GM21447 (cell line): ENCODE measurements around the gene FOXI1.

Experiments used
- ATAC-seq: cut with Tn5 transposase; IDR thresholded peaks from one replicate; pipeline ENCODE4 v1.9.1; 2021; ENCODE audit not compliant: unreplicated experiment

The FOXI1 gene

DNA sequence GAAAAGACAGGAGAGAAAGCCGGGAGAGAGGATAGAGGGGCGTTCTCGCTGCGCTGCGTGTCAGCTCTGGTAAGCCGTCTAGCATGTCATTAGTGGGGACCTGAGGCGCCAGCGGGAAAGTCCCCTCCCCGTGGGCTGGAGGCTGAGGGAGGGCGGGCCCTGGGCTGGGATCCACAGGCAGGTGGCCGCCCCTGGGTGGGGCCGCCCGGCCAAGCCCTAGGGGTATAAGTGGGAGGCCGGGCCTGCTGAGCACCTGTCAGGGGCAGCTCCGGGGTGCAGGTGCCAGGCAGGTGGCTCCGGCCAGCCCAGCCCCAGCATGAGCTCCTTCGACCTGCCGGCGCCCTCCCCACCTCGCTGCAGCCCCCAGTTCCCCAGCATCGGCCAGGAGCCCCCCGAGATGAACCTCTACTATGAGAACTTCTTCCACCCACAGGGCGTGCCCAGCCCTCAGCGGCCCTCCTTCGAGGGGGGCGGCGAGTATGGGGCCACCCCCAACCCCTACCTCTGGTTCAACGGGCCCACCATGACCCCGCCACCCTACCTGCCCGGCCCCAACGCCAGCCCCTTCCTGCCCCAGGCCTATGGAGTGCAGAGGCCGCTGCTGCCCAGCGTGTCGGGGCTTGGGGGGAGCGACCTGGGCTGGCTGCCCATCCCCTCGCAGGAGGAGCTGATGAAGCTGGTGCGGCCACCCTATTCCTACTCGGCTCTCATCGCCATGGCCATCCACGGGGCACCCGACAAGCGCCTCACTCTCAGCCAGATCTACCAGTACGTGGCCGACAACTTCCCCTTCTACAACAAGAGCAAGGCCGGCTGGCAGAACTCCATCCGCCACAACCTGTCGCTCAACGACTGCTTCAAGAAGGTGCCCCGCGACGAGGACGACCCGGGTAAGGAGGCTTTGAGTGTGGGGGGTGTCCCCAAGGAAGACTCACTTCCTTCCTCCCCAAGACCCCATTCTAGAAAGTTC, at the start of gene FOXI1:
FOXI1 (plus strand) TSS at position 256 of the 970 bp plus-strand sequence; CDS start at position 317, 61 bp downstream.
- no peak for ATAC-seq

DNA sequence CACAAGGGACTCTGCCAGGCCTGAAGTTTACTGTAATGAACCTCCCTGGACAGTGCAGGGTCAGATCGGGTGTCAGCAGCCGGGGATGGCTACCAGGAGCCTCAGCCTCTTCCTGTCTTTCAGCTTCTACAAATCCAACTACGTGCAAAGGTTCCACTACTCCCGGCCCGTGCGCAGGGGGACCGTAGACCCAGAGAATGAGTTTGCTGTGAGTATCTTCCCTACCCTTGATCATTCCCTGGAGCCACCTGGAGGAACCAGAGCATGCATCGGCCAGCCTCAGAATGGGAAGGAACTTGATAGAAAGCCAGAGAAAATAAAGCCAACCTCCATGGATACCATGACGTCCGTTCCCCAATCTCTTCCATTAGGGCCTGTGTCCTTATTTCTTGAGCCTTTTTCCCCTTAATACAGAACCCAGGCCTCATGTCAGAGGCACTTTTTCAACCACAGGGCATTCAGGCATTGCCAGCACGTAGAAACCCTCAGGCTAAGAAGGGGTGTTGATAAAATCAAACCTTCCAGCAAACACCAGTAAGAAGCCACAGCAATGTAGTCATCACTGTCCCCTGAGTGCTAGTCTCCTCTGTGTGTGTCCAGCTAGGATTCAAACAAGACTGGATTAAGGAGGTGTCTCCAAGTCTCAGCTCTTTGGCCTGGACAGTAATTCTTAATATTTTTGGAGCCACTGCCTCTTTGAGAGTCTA, 49.0 kb upstream of the FOXI1 start:
- ATAC-seq: no peak

DNA sequence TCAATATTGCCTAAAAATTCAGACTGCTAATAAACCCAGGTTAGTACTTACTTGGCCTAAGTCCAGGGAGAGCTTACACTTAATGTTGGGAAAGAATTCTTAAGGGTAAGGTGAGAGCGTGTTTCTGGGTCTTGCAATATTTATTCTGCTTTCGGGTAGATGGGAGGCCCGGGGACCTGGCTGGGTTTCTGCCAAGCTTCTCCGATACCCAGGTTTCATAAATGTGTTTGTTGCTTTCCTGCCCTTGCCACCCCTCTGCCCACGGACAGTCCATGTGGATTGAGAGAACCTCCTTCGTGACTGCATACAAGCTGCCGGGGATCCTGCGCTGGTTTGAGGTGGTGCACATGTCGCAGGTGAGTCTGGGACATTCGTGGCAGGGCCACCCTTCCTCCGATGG, 48.4 kb upstream of the FOXI1 start:
- ATAC-seq: no peak

DNA sequence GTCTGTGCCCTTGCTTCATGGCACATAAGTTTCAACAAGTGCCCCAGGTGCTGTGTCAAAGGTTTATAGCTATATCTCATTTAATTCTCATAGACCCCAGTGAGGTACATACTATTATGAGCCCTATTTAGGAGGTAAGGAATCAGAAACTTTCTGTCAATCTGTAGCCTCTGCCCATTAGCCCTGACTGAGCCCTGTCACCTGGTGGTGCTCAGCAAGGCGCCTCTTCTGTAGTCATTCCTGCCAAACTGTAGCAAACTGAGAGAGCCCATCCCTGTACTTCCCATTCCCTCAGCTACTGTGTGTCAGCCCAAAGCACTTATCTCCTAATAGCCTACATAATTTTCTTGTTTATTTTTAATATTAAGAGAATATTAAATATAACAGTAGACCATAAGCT, 46.5 kb upstream of the FOXI1 start:
- ATAC-seq: no peak

DNA sequence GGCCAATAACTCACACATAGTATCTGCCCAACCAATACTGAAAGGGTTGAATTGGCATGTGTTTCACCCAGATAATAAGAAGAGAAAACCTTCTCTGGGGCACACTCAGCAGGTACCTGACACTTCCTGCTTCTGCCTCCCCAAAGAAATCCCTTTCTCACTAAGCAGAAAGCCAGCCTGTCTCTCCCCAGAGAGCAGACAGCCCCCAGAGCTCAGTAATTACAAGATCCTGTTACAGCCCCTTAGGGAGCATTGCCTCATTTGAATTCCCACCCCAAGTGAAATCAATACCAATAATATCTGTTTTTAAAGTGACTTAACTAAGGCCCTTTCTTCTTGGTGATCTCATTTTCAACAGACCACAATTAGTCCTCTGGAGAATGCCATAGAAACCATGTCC, 38.5 kb upstream of the FOXI1 start:
- ATAC-seq: no peak

DNA sequence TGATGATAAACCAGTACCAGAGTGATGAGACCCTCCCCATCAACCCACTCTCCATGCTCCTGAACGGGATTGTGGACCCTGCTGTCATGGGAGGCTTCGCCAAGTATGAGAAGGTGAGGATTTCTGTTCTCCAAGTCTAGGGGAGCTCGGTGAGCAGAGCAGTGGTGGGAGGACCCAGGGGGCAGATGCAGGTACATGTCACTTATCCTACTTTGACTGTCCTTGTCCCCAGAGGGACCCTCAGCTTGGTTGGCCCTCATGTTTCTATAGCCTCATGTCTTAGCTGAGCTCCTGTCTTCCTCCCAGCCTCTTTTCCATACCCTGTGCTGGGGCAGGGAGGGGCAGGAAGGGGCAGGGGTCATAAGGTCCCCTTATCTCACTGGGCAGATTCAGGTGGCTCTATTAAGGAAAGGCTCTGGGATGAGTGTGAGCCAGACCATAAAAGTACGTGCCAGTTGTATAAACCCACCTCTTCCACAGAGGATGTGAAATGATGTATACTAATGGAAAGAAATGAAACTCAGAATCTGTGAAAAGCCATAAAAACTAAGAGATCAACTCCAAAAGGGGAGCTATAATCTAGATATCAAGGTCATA, 38.0 kb upstream of the FOXI1 start:
- ATAC-seq: no peak

DNA sequence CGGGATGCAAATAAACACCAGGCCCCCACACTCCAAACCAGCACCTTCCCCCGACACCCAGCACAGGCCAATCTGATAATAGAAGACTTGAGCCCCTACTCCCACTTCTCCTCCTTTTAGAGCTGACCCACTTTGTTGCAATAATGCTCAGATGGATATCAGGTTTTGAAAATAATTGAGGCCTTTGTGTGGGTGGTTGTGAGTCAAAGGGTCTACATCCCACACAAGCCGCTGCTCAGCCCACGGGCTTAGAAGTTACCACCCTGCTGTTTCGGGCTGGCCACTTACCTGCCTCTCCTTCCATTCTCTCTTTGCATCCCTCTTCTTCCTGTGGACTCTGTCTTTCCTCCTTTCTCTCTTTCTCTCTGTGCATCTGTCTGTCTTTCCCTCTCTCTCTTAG, 36.2 kb upstream of the FOXI1 start:
- no peak for ATAC-seq

DNA sequence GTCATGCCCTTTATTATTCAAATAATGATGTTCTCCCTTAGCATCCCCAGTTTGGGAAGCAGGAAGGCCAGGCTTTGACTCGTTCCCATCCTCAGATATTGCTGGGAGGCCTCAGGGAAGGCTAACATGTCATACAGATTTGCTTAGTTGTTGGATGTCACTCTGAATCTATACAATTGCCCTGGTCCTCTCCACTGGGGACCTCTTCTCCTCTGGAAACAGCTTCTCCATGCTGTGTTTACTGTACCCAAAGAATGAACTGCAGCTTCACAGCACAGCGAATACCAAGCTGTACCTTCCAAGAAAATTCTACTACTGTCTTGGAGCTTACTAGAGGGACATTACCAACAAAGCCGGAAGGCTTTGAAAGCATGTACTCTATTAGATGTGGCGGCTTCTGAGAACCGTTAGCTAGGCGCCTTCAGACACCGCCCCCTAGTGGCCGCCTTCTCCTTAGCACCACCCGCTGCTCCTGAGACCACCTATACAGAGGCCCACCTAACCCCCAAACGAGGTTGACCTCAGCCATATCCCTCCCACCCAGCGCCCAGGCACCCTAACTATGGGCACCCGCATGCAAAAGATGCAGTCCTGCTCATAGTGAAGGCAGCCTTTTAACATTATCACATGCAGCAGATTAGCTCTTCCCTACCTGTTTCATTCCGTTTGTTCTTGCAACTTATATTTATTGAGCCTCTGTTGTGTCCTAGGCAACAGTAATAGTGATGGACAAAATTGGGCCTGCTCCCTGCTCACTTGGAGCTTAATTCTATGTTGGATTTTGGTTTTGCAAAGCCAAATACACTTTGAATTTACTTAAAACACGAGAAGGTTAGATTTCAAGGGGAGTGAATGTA, 34.9 kb upstream of the FOXI1 start:
- ATAC-seq: no peak

DNA sequence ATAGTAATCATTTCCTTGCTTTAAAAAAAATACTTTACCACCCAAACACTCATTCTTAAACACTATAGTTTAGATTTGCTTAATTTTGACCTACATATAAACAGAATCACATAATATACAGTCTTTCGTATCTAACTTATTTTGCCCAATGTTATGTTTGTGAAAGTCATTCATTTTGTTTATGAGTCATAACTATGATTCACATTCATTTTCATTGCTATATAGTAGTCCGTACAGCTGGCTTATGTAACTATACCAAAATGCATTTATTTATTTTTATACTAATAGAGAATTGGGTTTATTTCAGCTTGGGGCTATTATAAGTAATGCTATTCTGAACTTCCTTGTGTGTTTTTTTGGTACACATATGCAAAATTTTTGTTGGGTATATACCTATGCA, 33.9 kb upstream of the FOXI1 start:
- ATAC-seq: no peak

DNA sequence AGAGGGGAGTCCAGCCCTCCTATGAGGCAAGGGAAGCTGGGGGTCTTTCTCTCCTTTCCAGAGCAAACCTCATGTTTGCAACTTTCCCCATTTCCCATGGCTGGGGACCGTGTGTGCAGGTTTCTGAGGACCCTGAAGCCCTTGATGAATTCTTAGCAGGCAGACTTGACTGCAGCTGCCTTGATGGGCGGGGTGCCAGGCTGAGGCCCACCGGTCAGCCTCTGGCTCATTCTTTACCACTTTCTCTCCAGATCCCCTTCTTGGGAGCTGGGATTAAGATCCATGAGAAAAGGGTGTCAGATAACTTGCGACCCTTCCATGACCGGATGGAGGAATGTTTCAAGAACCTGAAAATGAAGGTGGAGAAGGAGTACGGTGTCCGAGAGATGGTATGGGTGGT, 30.0 kb upstream of the FOXI1 start:
- ATAC-seq: no peak

DNA sequence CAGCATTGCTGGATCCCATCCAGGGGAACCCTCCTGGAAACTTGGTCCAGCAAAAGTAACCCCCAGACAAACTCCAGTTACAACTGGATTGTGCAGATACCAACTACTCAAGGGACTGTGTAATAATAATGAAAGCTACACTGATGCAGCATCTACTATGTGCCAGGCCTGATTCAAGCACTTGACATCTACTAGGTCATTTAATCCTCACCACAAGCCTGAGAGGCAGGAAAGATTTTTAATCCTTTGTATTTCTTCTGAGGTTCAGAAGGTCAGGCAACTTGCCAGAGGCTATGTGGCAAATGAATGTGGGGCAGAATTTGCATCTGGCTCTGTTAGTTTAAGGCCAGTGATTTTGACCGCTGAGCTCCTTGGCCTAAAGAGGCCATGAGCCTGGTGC, 29.5 kb upstream of the FOXI1 start:
- ATAC-seq: no peak

DNA sequence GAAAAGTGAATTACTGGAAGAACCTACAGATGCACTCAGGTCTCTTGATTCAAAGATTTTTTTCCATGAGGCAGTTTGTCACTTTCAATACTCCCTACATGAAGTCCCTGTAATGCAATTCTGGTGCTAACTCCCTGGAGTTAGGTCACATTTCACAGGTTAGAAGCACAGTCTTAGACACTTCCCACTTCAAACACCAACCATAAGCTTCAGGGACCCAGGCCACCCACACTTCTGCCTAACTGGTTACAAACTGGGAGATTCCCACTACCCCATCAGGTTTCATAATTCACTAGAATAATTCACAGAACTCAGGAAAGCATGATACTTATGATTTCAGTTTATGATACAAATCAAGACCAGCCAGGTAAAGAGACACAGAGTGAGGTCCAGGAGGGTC, 29.0 kb upstream of the FOXI1 start:
- no peak for ATAC-seq

DNA sequence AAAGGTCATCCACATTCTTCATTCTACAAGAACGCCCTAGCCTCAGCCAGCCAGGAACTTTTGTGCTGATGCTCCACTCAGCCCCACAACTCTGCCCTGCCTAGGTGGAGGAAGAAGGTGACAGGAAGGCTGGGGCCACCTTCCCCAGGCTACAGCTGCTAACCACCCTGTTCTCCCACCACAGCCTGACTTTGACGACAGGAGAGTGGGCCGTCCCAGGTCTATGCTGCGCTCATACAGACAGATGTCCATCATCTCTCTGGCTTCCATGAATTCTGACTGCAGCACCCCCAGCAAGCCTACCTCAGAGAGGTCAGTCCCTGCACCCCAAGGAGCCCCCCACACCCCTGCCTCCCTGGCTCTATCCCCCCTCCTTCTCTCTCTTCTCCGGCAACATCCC, 28.2 kb upstream of the FOXI1 start:
- no peak for ATAC-seq

DNA sequence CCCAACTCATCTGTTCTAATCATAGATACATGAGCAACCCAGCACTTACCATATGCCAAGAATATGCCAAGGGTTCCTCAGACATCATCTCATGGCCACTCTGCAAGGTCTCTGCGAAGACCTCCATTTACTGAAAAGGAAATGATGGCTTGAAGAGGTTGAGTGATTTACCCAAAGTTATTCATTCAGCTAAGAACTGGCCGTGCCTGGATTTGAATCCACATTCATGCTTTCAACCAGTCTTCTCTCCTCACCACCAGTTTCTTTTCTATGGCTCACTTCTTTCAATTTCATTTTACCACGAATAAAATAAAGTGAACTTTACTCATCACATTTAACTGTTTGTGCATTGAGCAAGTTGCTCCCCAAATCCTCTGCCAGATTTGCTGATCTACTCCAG, 27.2 kb upstream of the FOXI1 start:
- ATAC-seq: no peak

DNA sequence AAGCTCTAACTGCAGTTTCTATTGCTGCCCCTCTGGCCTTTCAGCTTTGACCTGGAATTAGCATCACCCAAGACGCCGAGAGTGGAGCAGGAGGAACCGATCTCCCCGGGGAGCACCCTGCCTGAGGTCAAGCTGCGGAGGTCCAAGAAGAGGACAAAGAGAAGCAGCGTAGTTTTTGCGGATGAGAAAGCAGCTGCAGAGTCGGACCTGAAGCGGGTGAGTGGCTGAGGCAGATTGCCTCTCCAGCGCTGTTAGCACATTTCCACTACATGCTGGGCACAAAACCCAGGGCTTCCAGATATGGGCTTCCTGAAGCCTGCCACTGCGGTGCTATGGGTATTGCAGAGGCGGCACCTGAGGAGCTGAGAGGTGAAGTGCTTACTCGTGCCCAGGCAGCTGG, 26.8 kb upstream of the FOXI1 start:
- ATAC-seq: no peak

DNA sequence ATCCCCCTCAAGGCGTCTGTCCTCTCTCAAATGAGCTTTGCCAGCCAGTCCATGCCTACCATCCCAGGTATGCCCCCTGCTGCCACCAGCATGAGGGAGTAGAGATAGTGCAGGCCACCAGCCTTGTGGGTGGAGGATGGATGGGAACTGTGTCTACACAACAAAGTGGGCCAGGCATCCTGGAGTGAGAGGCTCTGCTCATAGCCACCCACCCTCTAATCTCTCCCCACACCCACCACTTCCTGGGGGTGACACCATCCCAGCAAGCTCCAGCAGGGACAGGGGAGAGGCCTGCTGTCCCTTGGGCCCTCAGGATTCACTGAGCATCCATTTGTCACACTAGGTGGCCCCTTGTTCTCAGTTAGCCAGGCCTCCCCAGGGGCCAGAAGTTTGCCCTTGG, 25.5 kb upstream of the FOXI1 start:
- no peak for ATAC-seq

DNA sequence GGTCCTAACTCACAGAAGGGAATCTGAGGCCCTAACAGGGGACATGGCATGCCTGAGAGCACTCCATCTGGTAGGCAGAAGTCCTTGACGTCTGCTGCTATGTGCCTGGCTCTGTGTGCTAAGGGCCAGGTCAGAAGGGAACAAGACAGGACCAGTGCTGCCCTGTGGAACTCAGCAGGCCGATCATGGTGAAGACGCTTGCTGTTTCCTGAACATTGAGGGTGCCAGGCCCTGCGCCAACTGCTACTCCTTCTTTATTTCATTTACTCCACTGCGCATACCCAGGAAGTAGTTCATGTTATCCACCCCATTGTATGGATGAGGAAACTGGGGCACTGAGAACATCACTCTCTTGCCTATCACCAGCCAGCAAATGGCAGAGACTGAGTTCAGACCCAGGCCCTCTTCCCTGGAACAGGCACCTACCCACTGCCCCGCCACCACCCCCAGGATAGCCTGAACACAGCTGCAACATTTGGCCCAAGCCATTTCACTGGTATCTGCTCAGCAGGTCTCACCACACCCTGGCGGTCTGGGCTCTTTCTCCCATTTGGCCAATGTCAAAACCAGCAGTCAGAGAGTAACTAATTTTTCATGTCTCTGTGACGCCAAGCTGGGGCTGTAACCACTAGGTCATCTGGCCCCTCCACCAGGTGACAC, 24.8 kb upstream of the FOXI1 start:
- ATAC-seq: no peak

DNA sequence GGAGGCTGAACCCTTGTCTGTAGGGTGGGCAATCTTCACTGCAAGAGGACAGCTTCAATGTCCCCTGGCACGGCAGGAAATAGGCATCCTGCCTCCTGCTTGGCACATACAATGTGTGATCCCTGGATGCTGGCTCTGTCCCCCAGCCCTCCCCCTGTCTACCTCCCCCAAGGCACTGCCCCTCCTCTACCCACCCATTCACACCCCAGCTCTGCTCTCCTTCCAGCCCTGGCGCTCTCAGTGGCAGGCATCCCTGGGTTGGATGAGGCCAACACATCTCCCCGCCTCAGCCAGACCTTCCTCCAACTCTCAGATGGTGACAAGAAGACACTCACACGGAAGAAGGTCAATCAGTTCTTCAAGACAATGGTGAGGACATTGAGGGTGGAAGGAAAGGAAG, 24.1 kb upstream of the FOXI1 start:
- no peak for ATAC-seq

DNA sequence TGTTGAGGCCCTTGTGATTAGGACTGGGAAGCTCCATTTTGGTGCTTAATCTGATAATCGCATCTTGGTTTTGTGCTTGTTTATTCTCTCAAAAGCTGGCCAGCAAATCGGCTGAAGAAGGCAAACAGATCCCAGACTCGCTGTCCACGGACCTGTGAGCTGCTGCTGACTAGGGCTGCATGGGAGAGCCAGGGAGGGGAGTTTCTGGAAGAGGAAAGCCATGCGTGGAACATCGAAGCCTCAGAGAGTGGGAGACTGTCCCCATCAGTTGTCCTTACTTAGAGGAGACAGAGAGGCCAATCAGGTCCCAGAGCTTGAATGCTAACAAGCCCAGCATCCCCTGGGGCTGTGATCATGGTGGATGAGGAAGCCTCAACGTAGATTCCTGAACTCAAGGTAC, 23.0 kb upstream of the FOXI1 start:
- ATAC-seq: no peak

DNA sequence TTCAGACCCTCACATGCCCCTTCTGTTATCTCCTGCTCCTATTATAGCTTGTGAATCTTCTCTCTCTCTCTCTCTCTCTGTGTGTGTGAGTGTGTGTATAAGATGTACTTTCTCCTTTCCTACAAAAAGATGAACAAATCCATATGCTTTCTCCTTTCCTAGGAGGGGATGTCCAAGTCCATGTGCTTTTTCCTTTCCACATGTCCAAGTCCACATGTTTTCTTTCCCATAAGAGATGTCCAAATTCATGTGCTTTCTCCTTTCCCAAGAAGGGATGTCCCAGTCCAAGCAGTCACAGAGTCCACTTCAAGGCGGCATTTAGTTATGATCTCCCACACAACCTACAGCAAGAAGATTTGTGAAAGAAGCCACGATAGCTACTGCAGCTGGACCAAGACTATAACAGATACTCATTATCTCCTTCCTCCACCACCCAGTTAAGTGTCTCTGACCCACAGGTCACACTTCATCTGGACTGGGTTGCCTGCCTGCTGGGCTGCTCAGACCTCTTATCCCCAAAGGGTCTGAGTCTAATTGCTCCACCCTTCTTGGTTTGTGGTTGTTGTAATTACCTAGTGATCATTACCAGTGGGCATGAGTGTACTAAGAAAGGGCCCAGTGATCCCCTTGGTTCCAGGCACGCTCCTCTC, 18.4 kb upstream of the FOXI1 start:
- no peak for ATAC-seq
